HEK293 (cell line): ENCODE results near the gene SPTLC1.
"Not testable (repeated sequence)": the region's sequence is repeated elsewhere in the genome, so short reads cannot be mapped to it uniquely, and the experiment has no call there.

Source experiments
- CTCF ChIA-PET: fragments of 350-600 bp; formaldehyde crosslinking; extraction: SDS; loops from one replicate; lab custom pipeline; 2021; ENCODE audit warnings: antibody characterized with exemption; lab: Yijun Ruan, JAX
- POLR2A ChIA-PET: fragments of 300-600 bp; formaldehyde crosslinking; extraction: SDS; loops from one replicate; lab custom pipeline; 2020; ENCODE audit warnings: antibody characterized with exemption, inconsistent platforms; lab: Yijun Ruan, JAX
- H3K27ac ChIP-seq: fragments of 200-500 bp; sonication (Bioruptor generic); 2 replicates; pipeline ENCODE4 v1.5.1; 2014; ENCODE audit warnings: low read depth, low read length, control low read depth, inconsistent platforms; ENCODE audit errors: extremely low read depth
- H3K36me3 ChIP-seq, 2 experiments: fragments of 200-500 bp in 1 of 2; sonication (Bioruptor generic) in 1 of 2; 1 replicate in 1 of 2; 2 replicates in 1 of 2; pipeline ENCODE4 v1.5.1; 2014 to 2017; ENCODE audit warnings: inconsistent platforms in 2 of 2, low read length in 2 of 2; ENCODE audit not compliant: control insufficient read depth in 2 of 2, insufficient read depth in 1 of 2
- H3K4me1 ChIP-seq: fragments of 200-500 bp; sonication (Bioruptor generic); 2 replicates; pipeline ENCODE4 v1.5.1; 2014; ENCODE audit warnings: mild to moderate bottlenecking, low read length, inconsistent platforms; ENCODE audit not compliant: control insufficient read depth, insufficient read depth
- H3K4me3 ChIP-seq: 2 replicates; pipeline ENCODE4 v1.5.1; 2011; ENCODE audit warnings: low read depth, mild to moderate bottlenecking, control low read depth, low read length, moderate library complexity
- H3K9me3 ChIP-seq: fragments of 200-500 bp; sonication (Bioruptor generic); 2 replicates; pipeline ENCODE4 v1.5.1; 2014; ENCODE audit warnings: low read depth, low read length, inconsistent platforms; ENCODE audit not compliant: control insufficient read depth, insufficient read depth
- TRIM28 ChIP-seq: IDR thresholded peaks from 2 replicates; pipeline ENCODE4 v1.6.1; 2011; ENCODE audit warnings: low read length, control low read depth, borderline replicate concordance
- YY1 ChIP-seq: fragments of 450-650 bp; formaldehyde crosslinking; IDR thresholded peaks from 2 replicates; pipeline ENCODE4 v1.5.1; 2018; ENCODE audit warnings: missing biosample characterization, missing genetic modification characterization
- ZNF10 ChIP-seq: fragments of 450-650 bp; formaldehyde crosslinking; IDR thresholded peaks from 2 replicates; pipeline ENCODE4 v1.5.1; 2017; ENCODE audit warnings: missing biosample characterization, missing genetic modification characterization
- ZNF121 ChIP-seq: fragments of 450-650 bp; formaldehyde crosslinking; IDR thresholded peaks from 2 replicates; pipeline ENCODE4 v1.5.1; 2016; ENCODE audit warnings: missing biosample characterization, missing genetic modification characterization
- ZNF169 ChIP-seq: fragments of 450-650 bp; formaldehyde crosslinking; IDR thresholded peaks from 2 replicates; pipeline ENCODE4 v1.5.1; 2016; ENCODE audit warnings: missing biosample characterization, missing genetic modification characterization
- ZNF175 ChIP-seq: fragments of 450-650 bp; formaldehyde crosslinking; IDR thresholded peaks from 2 replicates; pipeline ENCODE4 v1.5.1; 2016; ENCODE audit warnings: missing biosample characterization, missing genetic modification characterization
- ZNF184 ChIP-seq: fragments of 450-650 bp; IDR thresholded peaks from 2 replicates; pipeline ENCODE4 v1.5.1; 2018; ENCODE audit warnings: missing biosample characterization, mild to moderate bottlenecking, missing genetic modification characterization
- ZNF211 ChIP-seq: fragments of 450-650 bp; formaldehyde crosslinking; IDR thresholded peaks from 2 replicates; pipeline ENCODE4 v1.5.1; 2016; ENCODE audit warnings: low read depth, missing biosample characterization, missing genetic modification characterization
- ZNF354C ChIP-seq: fragments of 450-650 bp; formaldehyde crosslinking; IDR thresholded peaks from 2 replicates; pipeline ENCODE4 v1.5.1; 2016; ENCODE audit warnings: missing biosample characterization, missing genetic modification characterization, low read depth, borderline replicate concordance
- ZNF423 ChIP-seq: fragments of 450-650 bp; formaldehyde crosslinking; IDR thresholded peaks from 2 replicates; pipeline ENCODE4 v1.5.1; 2016; ENCODE audit warnings: missing biosample characterization, missing genetic modification characterization
- ZNF433 ChIP-seq: fragments of 450-650 bp; formaldehyde crosslinking; IDR thresholded peaks from 2 replicates; pipeline ENCODE4 v1.5.1; 2016; ENCODE audit warnings: missing biosample characterization, missing genetic modification characterization, low read depth
- ZNF449 ChIP-seq: fragments of 450-650 bp; formaldehyde crosslinking; IDR thresholded peaks from 2 replicates; pipeline ENCODE4 v1.5.1; 2017; ENCODE audit warnings: missing biosample characterization, mild to moderate bottlenecking, missing genetic modification characterization, moderate library complexity
- ZNF510 ChIP-seq: fragments of 450-650 bp; formaldehyde crosslinking; IDR thresholded peaks from 2 replicates; pipeline ENCODE4 v1.5.1; 2018; ENCODE audit warnings: mild to moderate bottlenecking, missing genetic modification characterization, missing biosample characterization; ENCODE audit not compliant: insufficient replicate concordance
- ZNF529 ChIP-seq: fragments of 450-650 bp; formaldehyde crosslinking; IDR thresholded peaks from 2 replicates; pipeline ENCODE4 v1.5.1; 2017; ENCODE audit warnings: missing genetic modification characterization, missing biosample characterization; ENCODE audit not compliant: insufficient replicate concordance
- ZNF530 ChIP-seq: fragments of 450-650 bp; formaldehyde crosslinking; IDR thresholded peaks from 2 replicates; pipeline ENCODE4 v1.5.1; 2016; ENCODE audit warnings: low read depth, missing biosample characterization, missing genetic modification characterization
- ZNF571 ChIP-seq: fragments of 450-650 bp; formaldehyde crosslinking; IDR thresholded peaks from 2 replicates; pipeline ENCODE4 v1.5.0; 2017; ENCODE audit warnings: missing biosample characterization, missing genetic modification characterization
- ZNF580 ChIP-seq: fragments of 450-650 bp; formaldehyde crosslinking; IDR thresholded peaks from 2 replicates; pipeline ENCODE4 v1.5.1; 2016; ENCODE audit warnings: missing biosample characterization, missing genetic modification characterization
- ZNF623 ChIP-seq: fragments of 450-650 bp; formaldehyde crosslinking; IDR thresholded peaks from 2 replicates; pipeline ENCODE4 v1.5.1; 2016; ENCODE audit warnings: missing biosample characterization, missing genetic modification characterization
- ZNF639 ChIP-seq: fragments of 450-650 bp; formaldehyde crosslinking; IDR thresholded peaks from 2 replicates; pipeline ENCODE4 v1.5.1; 2016; ENCODE audit warnings: missing biosample characterization, missing genetic modification characterization
- ZNF670 ChIP-seq: fragments of 450-650 bp; formaldehyde crosslinking; IDR thresholded peaks from 2 replicates; pipeline ENCODE4 v1.5.1; 2016; ENCODE audit warnings: missing biosample characterization, missing genetic modification characterization, low read depth
- ZNF747 ChIP-seq: fragments of 450-650 bp; formaldehyde crosslinking; IDR thresholded peaks from 2 replicates; pipeline ENCODE4 v1.5.1; 2016; ENCODE audit warnings: missing biosample characterization, missing genetic modification characterization
- ZNF76 ChIP-seq: fragments of 450-650 bp; formaldehyde crosslinking; IDR thresholded peaks from 2 replicates; pipeline ENCODE4; 2016; ENCODE audit warnings: low read depth, missing biosample characterization, missing genetic modification characterization, borderline replicate concordance
- ZSCAN18 ChIP-seq: fragments of 450-650 bp; formaldehyde crosslinking; IDR thresholded peaks from 2 replicates; pipeline ENCODE4 v1.5.1; 2016; ENCODE audit warnings: missing biosample characterization, missing genetic modification characterization
- ZSCAN30 ChIP-seq: fragments of 450-650 bp; IDR thresholded peaks from 2 replicates; pipeline ENCODE4 v1.5.1; 2018; ENCODE audit warnings: missing biosample characterization, mild to moderate bottlenecking, missing genetic modification characterization, moderate library complexity

The SPTLC1 gene

GRCh38 chr9:92151691-92152393 is 36.6 kb upstream of the SPTLC1 start:
- Histone ChIP-seq H3K9me3 (no peaks in the 10 kb centered on the region), H3K27ac (no peak overlapping the region), H3K4me1 (peaks cover 3% of the 10 kb centered on the region; the same call in 1 of the 2 replicates), H3K36me3 (no peaks in the 10 kb centered on the region), H3K4me3 (no peak overlapping the region)
- POLR2A ChIA-PET = no interaction called here
- TF ChIP-seq ZNF670 (tag by site-specific recombination) (no peak), ZNF571 (tag by site-specific recombination) (no peak), ZNF510 (no peak), ZSCAN30 (no peak), ZNF169 (tag by site-specific recombination) (no peak), TRIM28 (no peak), ZNF530 (no peak), ZNF76 (tag by site-specific recombination) (no peak), ZNF121 (tag by site-specific recombination) (no peak), ZNF211 (tag by site-specific recombination) (no peak), ZNF529 (tag by site-specific recombination) (no peak), ZNF623 (no peak), ZNF580 (tag by site-specific recombination) (no peak), ZNF433 (no peak), ZNF639 (tag by site-specific recombination) (no peak), ZNF175 (tag by site-specific recombination) (no peak)
- CTCF ChIA-PET = interaction anchor here (5.7 kb wide), 1 partner anchor 12 kb away, joined by 42 read pairs; no protein-coding TSS in a partner anchor

GRCh38 chr9:92150501-92151470 is 35.6 kb upstream of the SPTLC1 start:
- H3K4me1 ChIP-seq, H3K36me3 ChIP-seq, H3K9me3 ChIP-seq, H3K27ac ChIP-seq, H3K4me3 ChIP-seq, POLR2A ChIA-PET: not testable (repeated sequence)
- CTCF ChIA-PET = interaction anchor here (5.7 kb wide), 1 partner anchor 11 kb away, joined by 42 read pairs; no protein-coding TSS in a partner anchor

- POLR2A ChIA-PET = interaction anchor here (1.1 kb wide), 1 partner anchor 24 kb away, joined by 3 read pairs; no protein-coding TSS in a partner anchor
- H3K36me3 ChIP-seq = no peaks in the 10 kb centered on the region
- H3K4me3 ChIP-seq = no peak overlapping the region
- CTCF ChIA-PET = interaction anchor here (0.6 to 5.7 kb wide), 4 partner anchors 8 to 1251 kb away, joined by 3 to 42 read pairs (median 4); no protein-coding TSS in a partner anchor
- H3K4me1 ChIP-seq = peaks cover 7% of the 10 kb centered on the region; the same call in 1 of the 2 replicates
- peak overlapping the region; percentile 66 for H3K27ac ChIP-seq
- H3K9me3 ChIP-seq = no peaks in the 10 kb centered on the region
- no peak for TF ChIP-seq ZNF354C (tag by site-specific recombination)
- TF ChIP-seq ZNF10 = no peak
- TF ChIP-seq ZNF423 = no peak
- TF ChIP-seq ZSCAN18 (tag by site-specific recombination) = no peak
- no peak for TF ChIP-seq ZNF184 (tag by site-specific recombination)
- TF ChIP-seq ZNF211 (tag by site-specific recombination) = no peak
- TF ChIP-seq ZNF449 (tag by site-specific recombination) = no peak
- no peak for TF ChIP-seq ZNF747
- no peak for TF ChIP-seq YY1
Measured at GRCh38 chr9:92147852-92148180, 32.6 kb upstream of the SPTLC1 start.
